Measurements from ENCODE around the gene FAM120A.

- no peak for TF ChIP-seq CTCF (IDR thresholded peaks at IDR 0.05; ENCODE audit: insufficient read depth, low read depth, low read length)
- TF ChIP-seq EZH2 (IDR thresholded peaks at IDR 0.05; ENCODE audit: insufficient read depth, low read length) = no peak
Measured at GRCh38 chr9:93557366-93558137, 106.1 kb downstream of the FAM120A start.
